ENCODE data around the gene FBXL3.

Gene FBXL3

DNA sequence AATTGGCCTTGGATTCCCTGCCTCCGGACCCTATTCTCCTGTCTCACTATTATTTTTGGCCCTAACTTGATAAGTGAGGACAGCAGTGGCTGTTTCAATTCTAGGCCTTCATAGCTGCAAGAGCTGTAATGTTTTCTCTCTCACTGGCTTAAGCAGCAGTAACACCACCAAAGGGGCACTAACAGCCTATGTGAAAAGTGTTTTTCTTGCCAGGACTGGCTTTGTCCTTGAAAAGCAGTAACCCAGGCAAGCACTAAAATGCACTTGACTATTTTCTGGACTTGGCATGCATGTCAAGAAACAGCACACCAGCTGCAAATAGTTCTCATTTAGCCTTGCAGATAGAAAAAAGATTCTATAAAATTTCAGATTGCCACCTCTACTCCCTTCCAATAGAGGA lies 9.3 kb upstream of the FBXL3 start:
- no peaks in the 10 kb centered on the region for H3K27me3 ChIP-seq
- H3K27ac ChIP-seq, result no peak overlapping the region
- TF ChIP-seq, protein P1, sequence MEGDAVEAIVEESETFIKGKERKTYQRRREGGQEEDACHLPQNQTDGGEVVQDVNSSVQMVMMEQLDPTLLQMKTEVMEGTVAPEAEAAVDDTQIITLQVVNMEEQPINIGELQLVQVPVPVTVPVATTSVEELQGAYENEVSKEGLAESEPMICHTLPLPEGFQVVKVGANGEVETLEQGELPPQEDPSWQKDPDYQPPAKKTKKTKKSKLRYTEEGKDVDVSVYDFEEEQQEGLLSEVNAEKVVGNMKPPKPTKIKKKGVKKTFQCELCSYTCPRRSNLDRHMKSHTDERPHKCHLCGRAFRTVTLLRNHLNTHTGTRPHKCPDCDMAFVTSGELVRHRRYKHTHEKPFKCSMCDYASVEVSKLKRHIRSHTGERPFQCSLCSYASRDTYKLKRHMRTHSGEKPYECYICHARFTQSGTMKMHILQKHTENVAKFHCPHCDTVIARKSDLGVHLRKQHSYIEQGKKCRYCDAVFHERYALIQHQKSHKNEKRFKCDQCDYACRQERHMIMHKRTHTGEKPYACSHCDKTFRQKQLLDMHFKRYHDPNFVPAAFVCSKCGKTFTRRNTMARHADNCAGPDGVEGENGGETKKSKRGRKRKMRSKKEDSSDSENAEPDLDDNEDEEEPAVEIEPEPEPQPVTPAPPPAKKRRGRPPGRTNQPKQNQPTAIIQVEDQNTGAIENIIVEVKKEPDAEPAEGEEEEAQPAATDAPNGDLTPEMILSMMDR (IDR thresholded peaks at IDR 0.05), result no peak
- no peak for DNase-seq
- H3K36me3 ChIP-seq, result no peaks in the 10 kb centered on the region
- peaks cover 0 to 5% (median 0%) of the 10 kb centered on the region in 4 donors for H3K4me1 ChIP-seq
- no peak overlapping the region for H3K4me3 ChIP-seq
- no peaks in the 10 kb centered on the region for H3K9me3 ChIP-seq
- intact Hi-C loops (cut with DNase I; ENCODE audit: low total_unique reads), result no loop called here

GRCh38 chr13:77034881-77035280 lies 7.9 kb upstream of the FBXL3 start:
- Histone ChIP-seq H3K27ac (no peak overlapping the region), H3K4me3 (no peak overlapping the region), H3K36me3 (no peaks in the 10 kb centered on the region), H3K4me1 (peaks cover 0 to 5% (median 0%) of the 10 kb centered on the region in 4 donors), H3K9me3 (no peaks in the 10 kb centered on the region), H3K27me3 (no peaks in the 10 kb centered on the region)
- no peak for DNase-seq
- intact Hi-C loops (cut with DNase I; ENCODE audit: low total_unique reads), result no loop called here
- TF ChIP-seq, protein P1 (IDR thresholded peaks at IDR 0.05), result no peak

- Histone ChIP-seq H3K27me3 (no peaks in the 10 kb centered on the region), H3K4me3 (no peak overlapping the region), H3K36me3 (no peaks in the 10 kb centered on the region), H3K4me1 (peaks cover 0 to 8% (median 0%) of the 10 kb centered on the region in 4 donors), H3K27ac (no peak overlapping the region), H3K9me3 (no peaks in the 10 kb centered on the region)
- no peak for DNase-seq
- intact Hi-C loops (cut with DNase I; ENCODE audit: low total_unique reads), result no loop called here
- TF ChIP-seq, protein P1 (IDR thresholded peaks at IDR 0.05), result no peak
These were observed 6.9 kb upstream of the FBXL3 start for GRCh38 chr13:77033717-77034302.

DNA sequence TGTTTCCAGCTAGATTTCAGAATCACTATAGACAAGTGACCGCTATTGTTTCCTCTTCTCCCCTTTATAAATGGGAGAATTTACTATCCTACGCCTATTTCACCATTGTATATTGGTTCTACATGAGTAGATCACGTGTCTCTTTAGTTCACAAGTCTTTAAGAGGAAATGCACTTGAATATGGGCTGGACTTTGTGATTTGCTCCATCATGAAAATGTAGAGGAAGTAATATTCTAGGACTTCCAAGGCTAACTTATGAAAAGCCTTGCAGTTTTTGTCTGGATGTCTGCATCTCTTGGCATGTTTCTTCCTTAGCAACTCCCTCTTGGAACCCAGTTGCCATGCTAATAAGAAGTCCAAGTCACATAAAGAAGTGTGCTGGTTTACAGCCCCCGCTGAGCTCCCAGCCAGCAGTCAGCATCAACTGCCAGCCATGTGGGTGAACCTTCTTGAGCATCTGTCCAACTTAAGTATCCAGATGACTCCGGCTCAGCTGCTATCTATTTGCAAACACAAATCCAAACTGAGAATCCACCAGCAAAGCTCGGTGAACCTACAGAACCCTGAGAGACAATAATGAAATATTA lies 4.8 kb upstream of the FBXL3 start:
- Histone ChIP-seq H3K4me3 (no peak overlapping the region), H3K4me1 (peaks cover 0 to 18% (median 2%) of the 10 kb centered on the region in 4 donors), H3K9me3 (no peaks in the 10 kb centered on the region), H3K27me3 (no peaks in the 10 kb centered on the region), H3K36me3 (no peaks in the 10 kb centered on the region), H3K27ac (no peak overlapping the region)
- TF ChIP-seq, protein P1 (IDR thresholded peaks at IDR 0.05), result no peak
- intact Hi-C loops (cut with DNase I; ENCODE audit: low total_unique reads), result no loop called here
- DNase-seq, result no peak

- intact Hi-C loops (cut with DNase I; ENCODE audit: low total_unique reads), result no loop called here
- H3K27ac ChIP-seq, result no peak overlapping the region
These were observed 2.5 kb upstream of the FBXL3 start for GRCh38 chr13:77029436-77029835.

More at GRCh38 chr13:77029436-77029835, 2.5 kb upstream of the FBXL3 start:
- Histone ChIP-seq H3K36me3 (no peaks in the 10 kb centered on the region), H3K9me3 (no peaks in the 10 kb centered on the region), H3K4me3 (no peak overlapping the region), H3K27me3 (no peaks in the 10 kb centered on the region), H3K4me1 (peaks cover 0 to 19% (median 7%) of the 10 kb centered on the region in 4 donors)
- no peak for DNase-seq
- TF ChIP-seq, protein P1 (IDR thresholded peaks at IDR 0.05), result no peak
